KMS-11 (cell line): ENCODE results near the gene C10orf105.

Experiments
- H2AFZ ChIP-seq: fragments of 200-600 bp; sonication (generic); 2 replicates; pipeline ENCODE4 v1.6.1; 2016; ENCODE audit warnings: antibody characterized with exemption, mixed run types, low read depth
- H3K27ac ChIP-seq: fragments of 200-600 bp; sonication (generic); 2 replicates; pipeline ENCODE4 v1.6.1; 2016; ENCODE audit warnings: mild to moderate bottlenecking, mixed run types
- H3K27me3 ChIP-seq: fragments of 200-600 bp; sonication (generic); 2 replicates; pipeline ENCODE4 v1.6.1; 2017; ENCODE audit warnings: mild to moderate bottlenecking, low read depth, mixed run types, moderate library complexity; ENCODE audit not compliant: insufficient read depth
- H3K36me3 ChIP-seq: fragments of 200-600 bp; sonication (generic); 2 replicates; pipeline ENCODE4 v1.6.1; 2017; ENCODE audit warnings: mild to moderate bottlenecking, mixed run types; ENCODE audit not compliant: insufficient read depth
- H3K4me1 ChIP-seq: fragments of 200-600 bp; sonication (generic); 2 replicates; pipeline ENCODE4 v1.6.1; 2016; ENCODE audit warnings: mild to moderate bottlenecking, low read depth, mixed run types; ENCODE audit not compliant: poor library complexity, severe bottlenecking
- H3K4me2 ChIP-seq: fragments of 200-600 bp; sonication (generic); 2 replicates; pipeline ENCODE4 v1.7.0; 2016; ENCODE audit warnings: mild to moderate bottlenecking, mixed run types
- H3K4me3 ChIP-seq: fragments of 200-600 bp; sonication (generic); IDR thresholded peaks from 2 replicates; pipeline ENCODE4 v1.6.1; 2017; ENCODE audit warnings: low read depth, low read length, mixed read lengths; ENCODE audit not compliant: insufficient read depth
- H3K79me2 ChIP-seq: fragments of 200-600 bp; sonication (generic); 2 replicates; pipeline ENCODE4 v1.6.1; 2016; ENCODE audit warnings: low read depth, mixed run types; ENCODE audit not compliant: insufficient read depth
- H3K9ac ChIP-seq: fragments of 200-600 bp; sonication (generic); 2 replicates; pipeline ENCODE4 v1.6.1; 2016; ENCODE audit warnings: mild to moderate bottlenecking, mixed run types
- H4K20me1 ChIP-seq: fragments of 200-600 bp; sonication (generic); 2 replicates; pipeline ENCODE4 v1.6.1; 2016; ENCODE audit warnings: mild to moderate bottlenecking, mixed run types; ENCODE audit not compliant: insufficient read depth
- TF ChIP-seq, protein P1 (sequence below): fragments of 200-600 bp; sonication (generic); conservative IDR thresholded peaks from 2 replicates; pipeline ENCODE4 v1.6.1; 2017; ENCODE audit warnings: low read depth, mild to moderate bottlenecking, antibody characterized with exemption, low read length, moderate library complexity, mixed read lengths

The C10orf105 gene

DNA sequence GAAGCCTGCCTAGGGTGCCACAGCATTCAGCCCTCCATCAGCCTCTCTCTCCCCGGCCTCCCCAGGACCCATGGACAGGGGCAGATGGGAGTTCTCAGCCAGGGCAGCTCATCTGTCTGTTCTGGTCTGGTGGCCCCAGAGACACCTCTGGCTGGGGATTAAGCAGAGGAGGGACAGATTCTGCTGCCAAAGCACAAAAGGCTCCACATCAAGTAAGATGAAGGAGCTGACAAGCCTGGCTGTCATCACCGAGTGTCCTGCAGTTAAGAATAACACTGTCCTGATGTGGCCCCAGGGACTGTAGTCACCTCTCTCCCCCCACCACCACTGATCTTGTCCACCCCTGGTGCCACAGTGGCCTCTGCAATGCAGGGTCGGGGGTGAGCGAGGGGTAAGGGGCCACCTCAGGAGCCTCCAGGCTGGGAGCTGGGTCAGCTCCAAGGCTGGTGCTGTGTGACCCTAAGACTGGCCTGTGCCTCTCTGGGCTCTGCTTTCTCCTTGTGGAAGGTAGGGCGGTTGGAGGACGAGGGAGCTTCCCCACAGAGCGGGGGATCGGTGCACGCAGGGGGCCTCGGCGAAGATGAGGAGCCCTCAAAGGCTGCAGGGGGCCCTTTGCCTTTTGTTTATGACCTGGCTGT lies 18.7 kb downstream of the C10orf105 start:
- TF ChIP-seq, protein P1, sequence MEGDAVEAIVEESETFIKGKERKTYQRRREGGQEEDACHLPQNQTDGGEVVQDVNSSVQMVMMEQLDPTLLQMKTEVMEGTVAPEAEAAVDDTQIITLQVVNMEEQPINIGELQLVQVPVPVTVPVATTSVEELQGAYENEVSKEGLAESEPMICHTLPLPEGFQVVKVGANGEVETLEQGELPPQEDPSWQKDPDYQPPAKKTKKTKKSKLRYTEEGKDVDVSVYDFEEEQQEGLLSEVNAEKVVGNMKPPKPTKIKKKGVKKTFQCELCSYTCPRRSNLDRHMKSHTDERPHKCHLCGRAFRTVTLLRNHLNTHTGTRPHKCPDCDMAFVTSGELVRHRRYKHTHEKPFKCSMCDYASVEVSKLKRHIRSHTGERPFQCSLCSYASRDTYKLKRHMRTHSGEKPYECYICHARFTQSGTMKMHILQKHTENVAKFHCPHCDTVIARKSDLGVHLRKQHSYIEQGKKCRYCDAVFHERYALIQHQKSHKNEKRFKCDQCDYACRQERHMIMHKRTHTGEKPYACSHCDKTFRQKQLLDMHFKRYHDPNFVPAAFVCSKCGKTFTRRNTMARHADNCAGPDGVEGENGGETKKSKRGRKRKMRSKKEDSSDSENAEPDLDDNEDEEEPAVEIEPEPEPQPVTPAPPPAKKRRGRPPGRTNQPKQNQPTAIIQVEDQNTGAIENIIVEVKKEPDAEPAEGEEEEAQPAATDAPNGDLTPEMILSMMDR = no peak
- H3K79me2 ChIP-seq = no peaks in the 10 kb centered on the region
- H4K20me1 ChIP-seq = no peaks in the 10 kb centered on the region
- no peak overlapping the region for H2AFZ ChIP-seq
- no peak overlapping the region for H3K27ac ChIP-seq
- no peak overlapping the region for H3K4me3 ChIP-seq
- no peak overlapping the region for H3K9ac ChIP-seq
- H3K4me1 ChIP-seq = no peaks in the 10 kb centered on the region
- peaks cover 69% of the 10 kb centered on the region for H3K27me3 ChIP-seq
- no peak overlapping the region for H3K4me2 ChIP-seq
- H3K36me3 ChIP-seq = no peaks in the 10 kb centered on the region

DNA sequence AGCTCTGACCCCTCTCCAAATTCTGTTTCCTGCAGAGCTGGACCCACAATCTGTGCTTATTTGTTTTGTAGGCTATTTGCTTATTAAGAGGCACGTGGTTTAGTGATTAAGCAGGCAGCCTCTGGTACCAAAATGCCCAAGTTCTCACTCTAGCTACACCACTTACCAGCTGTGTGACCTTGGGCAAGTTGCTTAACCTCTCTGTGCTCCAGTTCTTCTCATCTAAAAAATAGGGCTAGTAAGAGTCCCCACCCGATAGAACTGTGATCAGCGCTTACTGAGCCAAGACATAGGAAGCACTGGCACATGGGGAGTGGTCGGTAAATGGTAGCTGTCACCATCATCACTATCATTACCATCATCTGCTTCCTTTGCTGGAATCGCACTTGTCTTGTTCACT lies 20.8 kb downstream of the C10orf105 start:
- TF ChIP-seq, protein P1 = no peak
- Histone ChIP-seq H3K27ac (no peak overlapping the region), H3K27me3 (peaks cover 52% of the 10 kb centered on the region), H3K4me3 (no peak overlapping the region), H3K36me3 (no peaks in the 10 kb centered on the region), H3K4me1 (no peaks in the 10 kb centered on the region), H3K79me2 (no peaks in the 10 kb centered on the region), H4K20me1 (no peaks in the 10 kb centered on the region), H3K4me2 (no peak overlapping the region), H2AFZ (no peak overlapping the region), H3K9ac (no peak overlapping the region)

DNA sequence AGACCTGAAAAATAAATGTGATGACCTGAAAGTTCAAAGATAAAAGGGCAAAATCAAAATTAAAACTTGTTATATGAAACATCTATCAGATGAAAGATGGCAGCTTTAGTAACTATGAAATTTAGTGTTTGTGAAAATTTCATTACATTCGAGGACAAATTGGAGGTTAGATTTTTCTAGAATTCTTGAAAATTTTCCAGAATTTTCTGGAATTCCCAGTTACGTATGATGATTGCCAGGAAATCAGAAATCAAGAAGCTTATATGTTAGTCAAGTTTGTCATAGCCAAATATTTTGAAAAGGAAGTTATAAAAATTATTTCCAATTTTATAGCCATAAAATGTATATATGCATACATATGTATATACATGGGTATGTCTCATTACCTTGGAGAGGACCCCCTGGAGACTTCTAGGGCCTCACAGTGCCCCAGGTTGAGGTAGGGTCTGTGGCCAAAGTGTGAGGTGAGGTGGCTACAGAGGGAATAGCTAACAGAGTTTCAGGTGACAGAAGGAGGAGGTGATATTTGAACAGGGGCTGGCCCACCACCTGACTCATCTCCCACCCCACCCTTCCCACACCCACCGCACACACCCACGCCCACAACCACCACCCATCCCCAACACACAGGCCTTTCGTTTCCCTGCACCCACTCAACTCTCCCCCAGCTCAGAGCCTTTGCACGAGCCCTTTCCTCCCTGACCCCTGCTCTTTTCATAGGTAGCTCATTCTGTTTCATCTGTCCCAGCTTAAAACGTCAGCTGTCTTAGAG lies 21.5 kb downstream of the C10orf105 start:
- H3K36me3 ChIP-seq = no peaks in the 10 kb centered on the region
- no peak overlapping the region for H2AFZ ChIP-seq
- H3K27me3 ChIP-seq = peaks cover 46% of the 10 kb centered on the region
- no peaks in the 10 kb centered on the region for H3K79me2 ChIP-seq
- no peaks in the 10 kb centered on the region for H3K4me1 ChIP-seq
- H3K27ac ChIP-seq = no peak overlapping the region
- H3K4me3 ChIP-seq = no peak overlapping the region
- no peaks in the 10 kb centered on the region for H4K20me1 ChIP-seq
- TF ChIP-seq, protein P1 = no peak
- H3K9ac ChIP-seq = no peak overlapping the region
- no peak overlapping the region for H3K4me2 ChIP-seq

DNA sequence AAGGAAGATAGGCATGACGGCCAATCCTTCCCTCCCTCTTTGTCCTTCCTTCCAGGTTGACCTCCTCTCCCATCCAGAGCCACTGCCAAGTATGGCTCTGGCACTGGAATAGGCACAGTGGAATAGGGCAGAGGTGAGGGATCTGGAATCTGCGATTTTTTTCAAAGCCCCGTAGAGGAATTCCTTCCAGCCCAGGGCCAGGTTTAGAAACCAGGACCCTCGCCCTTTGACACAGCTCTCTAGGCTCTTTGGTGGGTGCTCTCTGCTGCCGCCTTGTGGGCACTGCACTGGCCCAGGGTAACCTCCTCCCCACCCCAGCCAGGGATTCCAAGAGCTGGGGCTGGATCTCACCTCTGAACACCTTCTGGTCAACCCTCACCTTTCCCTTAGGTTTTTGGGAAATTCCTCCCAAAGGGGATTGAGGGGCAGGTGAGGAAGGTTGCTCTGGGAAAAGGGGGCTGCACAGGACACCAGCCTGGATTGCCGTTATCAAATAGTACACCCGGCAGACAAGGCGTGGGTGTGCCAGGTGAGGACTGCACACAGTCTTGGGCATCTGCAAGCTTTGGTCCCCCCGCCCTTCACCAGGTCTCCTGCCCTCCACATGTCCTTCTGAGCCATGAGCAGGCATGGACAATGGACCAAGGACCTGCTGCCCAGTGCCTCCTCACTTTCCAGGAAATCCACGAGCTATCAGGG lies 22.8 kb downstream of the C10orf105 start:
- no peak overlapping the region for H3K4me2 ChIP-seq
- TF ChIP-seq, protein P1 = peak; percentile 85

More for the DNA sequence above, 22.8 kb downstream of the C10orf105 start:
- peaks cover 33% of the 10 kb centered on the region for H3K27me3 ChIP-seq
- H3K36me3 ChIP-seq = no peaks in the 10 kb centered on the region
- H3K4me3 ChIP-seq = no peak overlapping the region
- no peak overlapping the region for H2AFZ ChIP-seq
- H3K27ac ChIP-seq = no peak overlapping the region
- no peaks in the 10 kb centered on the region for H3K4me1 ChIP-seq
- no peaks in the 10 kb centered on the region for H3K79me2 ChIP-seq
- no peak overlapping the region for H3K9ac ChIP-seq
- no peaks in the 10 kb centered on the region for H4K20me1 ChIP-seq
